Measurements from ENCODE around the gene BRAF. TPM values are rescaled to one million over a fixed set of nuclear protein-coding genes. Genes with fewer than 3 reads are reported as not detected.
"Not testable (repeated sequence)": the region's sequence is repeated elsewhere in the genome, so short reads cannot be mapped to it uniquely, and the experiment has no call there.

The BRAF gene
- total and polyA plus RNA-seq, 8 donors: 5.2 to 21.7 (median 16.3) TPM

GRCh38 chr7:140918236-140918635 is 6.5 kb downstream of the BRAF start:
- Histone ChIP-seq H3K9me3 (no peaks in the 10 kb centered on the region), H3K27ac (no peak overlapping the region), H3K4me3 (no peak overlapping the region), H3K4me1 (peaks cover 23 to 30% (median 27%) of the 10 kb centered on the region in 3 donors), H3K27me3 (no peaks in the 10 kb centered on the region), H3K36me3 (no peaks in the 10 kb centered on the region)
- WGBS, 2 donors: 97 to 99% methylated on average over 6 of the region's 6 CpGs
- DNase-seq (no peak), ATAC-seq (no peak), FAIRE-seq (no peak)
- intact Hi-C loops (cut with DNase I): no loop called here
- no peak for TF ChIP-seq CTCF (IDR thresholded peaks at IDR 0.05)

GRCh38 chr7:140917258-140917657 is 7.5 kb downstream of the BRAF start:
- Histone ChIP-seq H3K4me1 (peaks cover 19 to 28% (median 27%) of the 10 kb centered on the region in 3 donors), H3K27ac (no peak overlapping the region), H3K36me3 (no peaks in the 10 kb centered on the region), H3K9me3 (no peaks in the 10 kb centered on the region), H3K27me3 (no peaks in the 10 kb centered on the region), H3K4me3 (no peak overlapping the region)
- intact Hi-C loops (cut with DNase I): no loop called here
- 100% methylated on average over 1 of the region's 1 CpG for WGBS, 2 donors
- FAIRE-seq (no peak), DNase-seq (no peak), ATAC-seq (no peak)
- TF ChIP-seq CTCF (IDR thresholded peaks at IDR 0.05): no peak

- DNase-seq (no peak), ATAC-seq (no peak), FAIRE-seq (no peak)
- no peaks in the 10 kb centered on the region for H3K36me3 ChIP-seq
- H3K9me3 ChIP-seq: no peaks in the 10 kb centered on the region
- no peak overlapping the region for H3K27ac ChIP-seq
- peaks cover 12 to 22% (median 15%) of the 10 kb centered on the region in 3 donors for H3K4me1 ChIP-seq
- WGBS, 2 donors: 93 to 94% methylated on average over 4 of the region's 4 CpGs
- no peak overlapping the region for H3K4me3 ChIP-seq
- TF ChIP-seq CTCF (IDR thresholded peaks at IDR 0.05): no peak
- intact Hi-C loops (cut with DNase I): no loop called here
- no peaks in the 10 kb centered on the region for H3K27me3 ChIP-seq
Observed at GRCh38 chr7:140915935-140916555, 8.7 kb downstream of the BRAF start.

- H3K4me3 ChIP-seq: no peak overlapping the region
- H3K4me1 ChIP-seq: peaks cover 9 to 11% (median 10%) of the 10 kb centered on the region in 3 donors
- no peaks in the 10 kb centered on the region for H3K9me3 ChIP-seq
- FAIRE-seq (no peak), ATAC-seq (no peak), DNase-seq (no peak)
- no peaks in the 10 kb centered on the region for H3K36me3 ChIP-seq
- intact Hi-C loops (cut with DNase I): no loop called here
- TF ChIP-seq CTCF (IDR thresholded peaks at IDR 0.05): no peak
- no peaks in the 10 kb centered on the region for H3K27me3 ChIP-seq
- no peak overlapping the region for H3K27ac ChIP-seq
Observed at GRCh38 chr7:140914083-140914482, 10.6 kb downstream of the BRAF start.

GRCh38 chr7:140913596-140913928 is 11.2 kb downstream of the BRAF start:
- H3K27ac ChIP-seq; FAIRE-seq; H3K4me3 ChIP-seq; H3K9me3 ChIP-seq; DNase-seq; H3K27me3 ChIP-seq; H3K36me3 ChIP-seq; intact Hi-C loops (cut with DNase I): not testable (repeated sequence)
- ATAC-seq: peak in 1 of 4 donors; percentile 8
- 87 to 91% methylated on average over 5 of the region's 5 CpGs for WGBS, 2 donors
- H3K4me1 ChIP-seq: peaks cover 9 to 11% (median 10%) of the 10 kb centered on the region in 3 donors

Measured in pancreas (tissue), 10 donors.